Lower leg skin (tissue), 3 donors: ENCODE results near the gene XRCC1.

Experiments used
- CTCF ChIP-seq, 3 donors: fragments of 450-650 bp; IDR thresholded peaks; one replicate each; pipeline ENCODE4 v1.5.1; 2016; ENCODE audit warnings: antibody characterized with exemption in 3 of 3, mild to moderate bottlenecking in 3 of 3, moderate library complexity in 2 of 3
- POLR2A ChIP-seq, 2 donors: fragments of 450-650 bp; IDR thresholded peaks; one replicate each; pipeline ENCODE4 v1.6.1; 2016 to 2017; ENCODE audit warnings: antibody characterized with exemption in 2 of 2, mild to moderate bottlenecking in 1 of 2, moderate library complexity in 1 of 2

- TF ChIP-seq CTCF (IDR thresholded peaks at IDR 0.05) (no peak), POLR2A (IDR thresholded peaks at IDR 0.05) (no peak)
Observed at GRCh38 chr19:43609872-43610271, 34.5 kb upstream of the XRCC1 start.
